ENCODE measurements around the gene TBPL2. TPM values are rescaled to one million over a fixed set of nuclear protein-coding genes. Genes with fewer than 3 reads are reported as not detected.
"Not testable (repeated sequence)": the region's sequence is repeated elsewhere in the genome, so short reads cannot be mapped to it uniquely, and the experiment has no call there.

Gene TBPL2
- total RNA-seq, 1 donor: not detected

GRCh38 chr14:55446127-55446736 is 5.8 kb upstream of the TBPL2 start:
- peak; percentile 26 to 79 (median 53) for DNase-seq (ENCODE audit: low read depth in 2 of 3, low spot score in 2 of 3)

DNA sequence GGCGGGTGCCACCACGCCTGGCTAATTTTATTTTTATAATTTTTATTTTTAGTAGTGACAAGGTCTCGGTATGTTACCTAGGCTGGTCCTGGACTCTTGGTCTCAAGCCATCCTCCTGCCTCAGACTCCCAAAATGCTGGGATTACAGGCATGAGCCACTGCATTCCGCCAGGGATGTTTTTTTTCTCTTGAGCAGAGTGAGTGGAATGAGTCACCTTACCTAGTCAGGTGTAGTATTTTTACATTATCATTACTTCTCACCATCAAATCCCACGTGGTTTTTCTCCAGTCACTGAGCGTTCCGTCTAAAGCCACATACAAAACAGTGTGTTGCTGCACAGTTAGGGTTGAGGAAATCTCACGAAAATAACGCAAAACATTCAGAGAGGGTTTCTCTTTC is 870 bp upstream of the TBPL2 start:
- no peak for DNase-seq (ENCODE audit: low read depth in 2 of 3, low spot score in 2 of 3)

GRCh38 chr14:55438066-55438683 is 2.2 kb downstream of the TBPL2 start:
- DNase-seq (ENCODE audit: low read depth in 2 of 3, low spot score in 2 of 3): peak in 2 of 3 donors; percentile 41 to 76

- no peak for DNase-seq (ENCODE audit: low read depth in 2 of 3, low spot score in 2 of 3)
Observed at GRCh38 chr14:55436931-55437330, 3.5 kb downstream of the TBPL2 start.

GRCh38 chr14:55436519-55436918 is 3.9 kb downstream of the TBPL2 start:
- no peak for DNase-seq (ENCODE audit: low read depth in 2 of 3, low spot score in 2 of 3)

GRCh38 chr14:55434805-55435174 is 5.6 kb downstream of the TBPL2 start:
- no peak for DNase-seq (ENCODE audit: low read depth in 2 of 3, low spot score in 2 of 3)

- DNase-seq (ENCODE audit: low read depth in 2 of 3, low spot score in 2 of 3): peak in 1 of 3 donors; percentile 34
Observed at GRCh38 chr14:55433880-55434804, 6.3 kb downstream of the TBPL2 start.

DNA sequence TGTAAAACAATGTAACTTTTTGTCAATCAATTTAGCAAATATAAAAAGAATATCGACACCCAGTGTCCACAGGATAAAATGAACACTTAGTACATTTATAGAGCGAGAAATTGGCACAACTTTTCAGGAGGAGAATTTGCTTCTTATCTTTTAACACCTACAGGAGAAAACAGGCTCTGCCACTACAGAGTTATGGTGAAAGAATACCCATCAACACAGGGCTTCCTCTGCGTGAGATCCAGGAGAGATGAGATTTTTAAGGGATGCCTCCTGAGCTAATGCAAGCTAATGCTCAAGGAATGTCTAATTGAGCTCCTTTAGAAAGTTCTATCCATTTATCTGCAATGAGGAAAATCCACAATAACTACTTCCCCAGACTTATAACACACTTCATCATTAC is 7.8 kb downstream of the TBPL2 start:
- DNase-seq (ENCODE audit: low read depth in 2 of 3, low spot score in 2 of 3): no peak

GRCh38 chr14:55430024-55430690 is 10.3 kb downstream of the TBPL2 start:
- DNase-seq (ENCODE audit: low read depth in 2 of 3, low spot score in 2 of 3): peak; percentile 35 to 82 (median 61)

DNA sequence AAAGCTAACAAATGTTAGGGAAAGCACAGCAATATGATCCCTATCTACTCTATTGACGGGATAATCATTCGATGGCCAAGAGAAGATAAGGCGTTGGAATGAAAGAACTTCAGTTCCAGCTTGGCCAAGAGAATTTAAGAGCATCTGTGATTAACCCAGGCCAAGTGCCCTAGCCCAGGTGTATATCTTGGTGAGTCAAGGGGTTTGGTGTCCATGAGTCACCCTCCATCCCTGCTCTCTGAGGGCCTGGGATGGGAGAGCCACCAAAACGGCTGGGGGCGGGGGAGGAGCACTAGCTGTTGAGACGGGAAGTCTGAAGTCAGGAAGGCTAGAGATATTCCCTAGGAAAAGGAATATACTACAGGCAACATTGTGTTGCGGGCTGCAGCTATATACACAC is 13.0 kb downstream of the TBPL2 start:
- DNase-seq (ENCODE audit: low read depth in 2 of 3, low spot score in 2 of 3): no peak

DNA sequence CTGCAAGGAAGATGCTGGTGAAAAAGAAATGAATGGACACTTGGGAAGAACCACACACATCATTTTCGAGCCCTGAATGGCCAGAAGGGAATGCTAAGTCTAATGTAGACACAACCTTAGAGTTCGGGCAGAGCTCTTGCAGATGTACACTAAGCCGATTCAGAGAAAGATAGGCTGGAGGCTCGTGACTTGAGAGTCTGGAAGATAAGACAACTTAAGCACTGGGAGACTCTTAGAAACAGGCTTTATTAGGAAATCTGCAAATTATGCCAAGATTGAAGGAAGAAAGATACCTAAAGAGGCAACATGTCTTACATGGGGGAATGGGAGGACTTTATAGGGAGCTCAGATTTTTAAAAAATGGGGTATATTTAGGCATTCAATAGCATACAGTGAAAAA is 13.5 kb downstream of the TBPL2 start:
- DNase-seq (ENCODE audit: low read depth in 2 of 3, low spot score in 2 of 3): no peak

DNA sequence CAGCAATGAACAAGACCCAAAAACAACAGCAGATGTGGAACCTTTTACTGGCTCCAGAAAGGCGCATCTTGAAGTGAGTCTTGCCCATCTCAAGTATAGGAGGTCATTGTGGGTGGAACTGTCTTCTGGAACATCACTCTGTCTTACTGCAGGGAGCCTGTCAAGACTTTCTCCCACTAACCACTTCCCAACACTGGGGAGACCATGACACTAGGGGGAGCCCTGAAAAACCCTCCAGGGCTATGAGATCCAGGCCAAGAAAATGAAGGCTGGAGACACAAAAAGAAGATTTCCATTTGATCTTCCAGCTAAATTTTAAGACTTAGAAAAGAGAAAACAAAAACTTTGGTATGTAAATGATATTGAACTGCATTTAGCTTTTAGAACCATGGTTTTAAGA is 15.3 kb downstream of the TBPL2 start:
- no peak for DNase-seq (ENCODE audit: low read depth in 2 of 3, low spot score in 2 of 3)

GRCh38 chr14:55423969-55424368 is 16.4 kb downstream of the TBPL2 start:
- no peak for DNase-seq (ENCODE audit: low read depth in 2 of 3, low spot score in 2 of 3)

DNA sequence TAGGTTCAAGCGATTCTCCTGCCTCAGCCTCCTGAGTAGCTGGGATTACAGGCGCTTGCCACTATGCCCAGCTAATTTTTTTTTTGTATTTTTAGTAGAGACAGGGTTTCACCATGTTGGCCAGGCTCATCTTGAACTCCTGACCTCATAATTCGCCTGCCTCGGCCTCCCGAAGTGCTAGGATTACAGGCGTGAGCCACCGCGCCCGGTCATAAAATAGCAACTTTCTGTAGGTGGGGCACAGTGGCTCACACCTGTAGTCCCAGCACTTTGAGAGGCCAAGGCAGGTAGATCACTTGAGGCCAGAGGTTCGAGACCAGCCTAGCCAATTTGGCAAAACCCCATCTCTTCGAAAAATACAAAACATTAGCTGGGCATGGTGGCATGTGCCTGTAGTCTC is 18.1 kb downstream of the TBPL2 start:
- DNase-seq (ENCODE audit: low read depth in 2 of 3, low spot score in 2 of 3): not testable (repeated sequence)

- no peak for DNase-seq (ENCODE audit: low read depth in 2 of 3, low spot score in 2 of 3)
Observed at GRCh38 chr14:55419663-55420062, 20.8 kb downstream of the TBPL2 start.

- DNase-seq (ENCODE audit: low read depth in 2 of 3, low spot score in 2 of 3): no peak
Observed at GRCh38 chr14:55418411-55418810, 22.0 kb downstream of the TBPL2 start.

GRCh38 chr14:55417955-55418354 is 22.5 kb downstream of the TBPL2 start:
- no peak for DNase-seq (ENCODE audit: low read depth in 2 of 3, low spot score in 2 of 3)

DNA sequence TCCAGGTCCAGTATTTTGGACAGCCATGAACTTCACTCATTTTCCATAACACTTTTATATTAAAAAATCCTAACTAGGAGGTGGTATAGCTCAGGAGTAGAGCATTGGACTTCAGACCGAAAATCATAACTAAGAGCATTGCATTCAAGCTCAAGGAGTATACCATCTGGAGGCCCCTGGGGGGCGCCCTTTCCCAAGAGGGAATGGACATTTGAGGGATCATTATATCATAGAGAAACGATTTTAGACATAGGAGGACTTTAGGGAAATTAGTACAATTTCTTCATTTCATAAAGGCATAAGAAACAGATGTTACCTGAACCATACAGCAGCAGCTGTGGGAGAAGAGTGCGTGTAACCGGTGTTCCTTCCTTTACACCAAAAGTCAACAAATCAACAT is 23.6 kb downstream of the TBPL2 start:
- DNase-seq (ENCODE audit: low read depth in 2 of 3, low spot score in 2 of 3): peak in 1 of 3 donors; percentile 28

DNA sequence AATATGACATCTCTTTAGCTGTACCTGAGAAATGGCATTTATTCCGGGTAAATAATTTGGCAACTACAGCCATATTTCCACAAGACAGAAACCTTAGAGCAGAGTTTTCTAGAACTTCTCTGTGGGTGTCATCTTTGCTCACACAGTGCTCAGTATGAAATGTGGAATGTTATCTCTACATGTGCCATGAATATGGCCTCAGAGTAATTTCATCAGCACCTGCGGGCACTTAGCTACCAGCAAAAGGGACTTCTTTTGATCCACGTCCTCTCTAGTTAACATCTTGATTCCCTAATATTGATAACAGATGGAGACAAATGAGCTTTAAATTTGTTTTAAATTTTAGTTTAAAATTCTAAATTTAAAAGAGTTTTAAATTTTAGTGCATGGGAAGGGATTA is 25.9 kb downstream of the TBPL2 start:
- DNase-seq (ENCODE audit: low read depth in 2 of 3, low spot score in 2 of 3): no peak

GRCh38 chr14:55412676-55413075 is 27.7 kb downstream of the TBPL2 start:
- DNase-seq (ENCODE audit: low read depth in 2 of 3, low spot score in 2 of 3): no peak
